Natural killer cell (primary cell): ENCODE data around the gene REX1BD. TPM values are rescaled to one million over a fixed set of nuclear protein-coding genes. Genes with fewer than 3 reads are reported as not detected.

Experiments
- ATAC-seq, 3 donors: fragments of 150-1000 bp in 2 of 3; fragments of 200-7000 bp in 1 of 3; cut with Tn5 transposase; 1 replicate in 1 of 3; 2 replicates in 2 of 3; pipeline ENCODE4 v1.10.0; 2021; ENCODE audit warnings: mild to moderate bottlenecking in 2 of 3, moderate library complexity in 2 of 3
- DNase-seq, 2 donors: peaks; one replicate each; pipeline versions ENCODE4 v3.0.0 to v3.0.0-alpha.2; 2013 to 2021; ENCODE audit warnings: mixed read lengths in 1 of 2
- H3K27ac ChIP-seq: one replicate; pipeline ENCODE4 v1.5.1; 2013; ENCODE audit warnings: mild to moderate bottlenecking, low read length
- H3K27me3 ChIP-seq: one replicate; pipeline ENCODE4 v1.6.1; 2013; ENCODE audit warnings: low read length; ENCODE audit not compliant: control insufficient read depth, insufficient read depth
- H3K36me3 ChIP-seq: one replicate; pipeline ENCODE4 v1.6.1; 2013; ENCODE audit warnings: low read length; ENCODE audit not compliant: control insufficient read depth, insufficient read depth
- H3K4me1 ChIP-seq: one replicate; pipeline ENCODE4 v1.6.1; 2013; ENCODE audit warnings: low read length; ENCODE audit not compliant: control insufficient read depth, insufficient read depth
- H3K4me3 ChIP-seq: one replicate; pipeline ENCODE4 v1.5.1; 2013; ENCODE audit warnings: low read length
- H3K9me3 ChIP-seq: one replicate; pipeline ENCODE4 v1.6.1; 2013; ENCODE audit warnings: low read length; ENCODE audit not compliant: control insufficient read depth, insufficient read depth
- H3K27ac Mint-ChIP-seq, 2 donors: one replicate each; pipeline ENCODE4 v1.8.0; 2022; ENCODE audit warnings: mild to moderate bottlenecking in 2 of 2, mixed read lengths in 2 of 2, moderate library complexity in 1 of 2
- H3K27me3 Mint-ChIP-seq, 2 donors: one replicate each; pipeline ENCODE4 v1.8.0; 2022; ENCODE audit warnings: low read depth in 2 of 2, mixed read lengths in 2 of 2
- H3K36me3 Mint-ChIP-seq: one replicate; pipeline ENCODE4 v1.8.0; 2022; ENCODE audit warnings: mixed read lengths
- H3K4me1 Mint-ChIP-seq, 2 donors: one replicate each; pipeline ENCODE4 v1.8.0; 2022; ENCODE audit warnings: mixed read lengths in 2 of 2
- H3K4me3 Mint-ChIP-seq: one replicate; pipeline ENCODE4 v1.8.0; 2022; ENCODE audit warnings: mild to moderate bottlenecking, moderate library complexity, mixed read lengths
- H3K9me3 Mint-ChIP-seq, 2 donors: one replicate each; pipeline ENCODE4 v1.8.0; 2022; ENCODE audit warnings: mixed read lengths in 2 of 2
- CTCF ChIP-seq: fragments of 200-600 bp; IDR thresholded peaks from one replicate; pipeline ENCODE4 v1.8.0; 2022; ENCODE audit warnings: antibody characterized with exemption
- WGBS: methylation state at CpG from one replicate; pipeline ENCODE4 v1.1.7; 2013; ENCODE audit warnings: missing lambda C conversion rate; ENCODE audit not compliant: insufficient coverage; 5-methylcytosine and 5-hydroxymethylcytosine counted together
- intact Hi-C: fragments of 100-400 bp; cut with micrococcal nuclease; formaldehyde crosslinking; loops from one replicate; pipeline ENCODE4 v1.14.2; 2022
- total RNA-seq, 4 donors: library from RNA; stranded (reverse); fragments of 120-200 nt in 1 of 4; gene quantifications; one replicate each; pipeline versions ENCODE4 v1.2.3 to v1.2.4, GENCODE V29; 2013 to 2022

Gene REX1BD
- total RNA-seq, 3 donors from 2014 or later (not counting 1 experiment from before 2014, with no cell fraction given), result 80.6 to 86.9 (median 85.3) TPM

GRCh38 chr19:18610245-18610555 is 21.6 kb downstream of the REX1BD start:
- Histone ChIP-seq H3K36me3 (no peaks in the 10 kb centered on the region), H3K27ac (no peak overlapping the region), H3K4me1 (peaks cover 32% of the 10 kb centered on the region), H3K27me3 (peaks cover 55% of the 10 kb centered on the region), H3K9me3 (no peaks in the 10 kb centered on the region), H3K4me3 (no peak overlapping the region)
- 28% methylated on average over 3 of the region's 3 CpGs for WGBS
- ATAC-seq (no peak), DNase-seq (no peak)
- intact Hi-C loops, result no loop called here
- Mint-ChIP-seq H3K4me1 (peaks cover 8 to 31% of the 10 kb centered on the region in 2 donors), H3K27ac (no peak overlapping the region), H3K27me3 (peaks cover 40 to 63% of the 10 kb centered on the region in 2 donors), H3K4me3 (peak overlapping the region; percentile 25), H3K36me3 (no peaks in the 10 kb centered on the region), H3K9me3 (no peaks in the 10 kb centered on the region)
- no peak for TF ChIP-seq CTCF

GRCh38 chr19:18610556-18611326 is 22.1 kb downstream of the REX1BD start:
- no peak for DNase-seq
- Histone ChIP-seq H3K4me1 (peaks cover 32% of the 10 kb centered on the region), H3K9me3 (no peaks in the 10 kb centered on the region), H3K4me3 (no peak overlapping the region), H3K36me3 (no peaks in the 10 kb centered on the region), H3K27ac (no peak overlapping the region), H3K27me3 (peaks cover 54% of the 10 kb centered on the region)
- Mint-ChIP-seq H3K27ac (no peak overlapping the region), H3K9me3 (no peaks in the 10 kb centered on the region), H3K27me3 (peaks cover 41 to 61% of the 10 kb centered on the region in 2 donors), H3K36me3 (no peaks in the 10 kb centered on the region), H3K4me1 (peaks cover 4 to 28% of the 10 kb centered on the region in 2 donors), H3K4me3 (peak overlapping the region; percentile 25)
- ATAC-seq, result no peak
- TF ChIP-seq CTCF, result no peak
- whole genome bisulfite sequencing, result 2% methylated on average over 42 of the region's 45 CpGs
- intact Hi-C loops, result no loop called here

GRCh38 chr19:18611327-18612050 is 22.9 kb downstream of the REX1BD start:
- TF ChIP-seq CTCF, result no peak
- DNase-seq (peak in 1 of 2 donors; percentile 55), ATAC-seq (no peak)
- Mint-ChIP-seq H3K27me3 (peaks cover 41 to 63% of the 10 kb centered on the region in 2 donors), H3K4me1 (peaks cover 4 to 28% of the 10 kb centered on the region in 2 donors), H3K36me3 (no peaks in the 10 kb centered on the region), H3K9me3 (no peaks in the 10 kb centered on the region), H3K27ac (no peak overlapping the region), H3K4me3 (peak overlapping the region; percentile 13)
- H3K27me3 ChIP-seq, result peaks cover 56% of the 10 kb centered on the region
- no peaks in the 10 kb centered on the region for H3K36me3 ChIP-seq
- H3K4me1 ChIP-seq, result peaks cover 32% of the 10 kb centered on the region
- no peaks in the 10 kb centered on the region for H3K9me3 ChIP-seq
- WGBS, result 2% methylated on average over 59 of the region's 62 CpGs
- intact Hi-C loops, result no loop called here
- no peak overlapping the region for H3K27ac ChIP-seq
- H3K4me3 ChIP-seq, result no peak overlapping the region
